KOPT-K1 (cell line): ENCODE measurements around the gene TMEM63A.
"Not testable (repeated sequence)": the region's sequence is repeated elsewhere in the genome, so short reads cannot be mapped to it uniquely, and the experiment has no call there.

Source experiments
- H3K27ac ChIP-seq: fragments of 200-600 bp; sonication (generic); 2 replicates; pipeline ENCODE4 v1.5.1; 2016; ENCODE audit warnings: antibody characterized with exemption, mild to moderate bottlenecking, low read depth, low read length; ENCODE audit not compliant: poor library complexity, severe bottlenecking
- H3K36me3 ChIP-seq: fragments of 200-600 bp; sonication (generic); 2 replicates; pipeline ENCODE4 v1.5.1; 2017; ENCODE audit warnings: antibody characterized with exemption, mild to moderate bottlenecking, low read length, moderate library complexity; ENCODE audit not compliant: insufficient read depth
- H3K9me3 ChIP-seq: fragments of 200-600 bp; sonication (generic); 2 replicates; pipeline ENCODE4 v1.5.1; 2017; ENCODE audit warnings: antibody characterized with exemption, low read length, mild to moderate bottlenecking; ENCODE audit not compliant: insufficient read depth, poor library complexity, severe bottlenecking

TMEM63A gene

GRCh38 chr1:225819346-225820192 is 62.6 kb downstream of the TMEM63A start:
- Histone ChIP-seq H3K36me3 (no peaks in the 10 kb centered on the region), H3K27ac (no peak overlapping the region), H3K9me3 (no peaks in the 10 kb centered on the region)

GRCh38 chr1:225818229-225818628 is 64.0 kb downstream of the TMEM63A start:
- no peaks in the 10 kb centered on the region for H3K36me3 ChIP-seq
- H3K9me3 ChIP-seq = no peaks in the 10 kb centered on the region
- no peak overlapping the region for H3K27ac ChIP-seq

- Histone ChIP-seq H3K27ac (peak overlapping the region; percentile 29), H3K36me3 (no peaks in the 10 kb centered on the region), H3K9me3 (no peaks in the 10 kb centered on the region)
Observed at GRCh38 chr1:225817611-225818061, 64.5 kb downstream of the TMEM63A start.

- H3K27ac ChIP-seq = peak overlapping the region; percentile 29
- no peaks in the 10 kb centered on the region for H3K36me3 ChIP-seq
- no peaks in the 10 kb centered on the region for H3K9me3 ChIP-seq
Observed at GRCh38 chr1:225816643-225817538, 65.3 kb downstream of the TMEM63A start.

- H3K36me3 ChIP-seq = no peaks in the 10 kb centered on the region
- H3K27ac ChIP-seq = no peak overlapping the region
- H3K9me3 ChIP-seq = no peaks in the 10 kb centered on the region
Observed at GRCh38 chr1:225815526-225816178, 66.5 kb downstream of the TMEM63A start.

- H3K36me3 ChIP-seq, H3K27ac ChIP-seq, H3K9me3 ChIP-seq: not testable (repeated sequence)
Observed at GRCh38 chr1:225815090-225815489, 67.1 kb downstream of the TMEM63A start.

- H3K9me3 ChIP-seq = no peaks in the 10 kb centered on the region
- H3K36me3 ChIP-seq = no peaks in the 10 kb centered on the region
- H3K27ac ChIP-seq = no peak overlapping the region
Observed at GRCh38 chr1:225814381-225814780, 67.8 kb downstream of the TMEM63A start.

GRCh38 chr1:225813214-225813964 is 68.8 kb downstream of the TMEM63A start:
- Histone ChIP-seq H3K36me3 (no peaks in the 10 kb centered on the region), H3K27ac (no peak overlapping the region), H3K9me3 (no peaks in the 10 kb centered on the region)

- H3K9me3 ChIP-seq = no peaks in the 10 kb centered on the region
- no peak overlapping the region for H3K27ac ChIP-seq
- H3K36me3 ChIP-seq = no peaks in the 10 kb centered on the region
Observed at GRCh38 chr1:225812488-225813213, 69.5 kb downstream of the TMEM63A start.

- no peak overlapping the region for H3K27ac ChIP-seq
- no peaks in the 10 kb centered on the region for H3K9me3 ChIP-seq
- no peaks in the 10 kb centered on the region for H3K36me3 ChIP-seq
Observed at GRCh38 chr1:225811622-225812487, 70.3 kb downstream of the TMEM63A start.

- not testable (repeated sequence) for H3K27ac ChIP-seq, H3K9me3 ChIP-seq, H3K36me3 ChIP-seq
Observed at GRCh38 chr1:225810579-225811538, 71.3 kb downstream of the TMEM63A start.

- no peaks in the 10 kb centered on the region for H3K9me3 ChIP-seq
- no peak within 1 kb of the TSS for H3K27ac ChIP-seq
- H3K36me3 ChIP-seq = no peaks in the 10 kb centered on the region
Observed at GRCh38 chr1:225809842-225810578, 72.2 kb downstream of the TMEM63A start, which contains the start of gene EPHX1. Gene EPHX1 (plus strand): TSS chr1:225810124. CDS start chr1:225828730, 18,606 bp downstream.
